GM18511 (cell line): ENCODE results near the gene TCTN1.
A peak's percentile ranks its signal among the peaks of the same experiment; 100 is the strongest.
"Not testable (repeated sequence)": the region's sequence is repeated elsewhere in the genome, so short reads cannot be mapped to it uniquely, and the experiment has no call there.

Source experiments
- ATAC-seq: cut with Tn5 transposase; IDR thresholded peaks from one replicate; pipeline ENCODE4 v1.9.1; 2021; ENCODE audit warnings: mild to moderate bottlenecking, moderate library complexity; ENCODE audit not compliant: unreplicated experiment

Gene TCTN1

DNA sequence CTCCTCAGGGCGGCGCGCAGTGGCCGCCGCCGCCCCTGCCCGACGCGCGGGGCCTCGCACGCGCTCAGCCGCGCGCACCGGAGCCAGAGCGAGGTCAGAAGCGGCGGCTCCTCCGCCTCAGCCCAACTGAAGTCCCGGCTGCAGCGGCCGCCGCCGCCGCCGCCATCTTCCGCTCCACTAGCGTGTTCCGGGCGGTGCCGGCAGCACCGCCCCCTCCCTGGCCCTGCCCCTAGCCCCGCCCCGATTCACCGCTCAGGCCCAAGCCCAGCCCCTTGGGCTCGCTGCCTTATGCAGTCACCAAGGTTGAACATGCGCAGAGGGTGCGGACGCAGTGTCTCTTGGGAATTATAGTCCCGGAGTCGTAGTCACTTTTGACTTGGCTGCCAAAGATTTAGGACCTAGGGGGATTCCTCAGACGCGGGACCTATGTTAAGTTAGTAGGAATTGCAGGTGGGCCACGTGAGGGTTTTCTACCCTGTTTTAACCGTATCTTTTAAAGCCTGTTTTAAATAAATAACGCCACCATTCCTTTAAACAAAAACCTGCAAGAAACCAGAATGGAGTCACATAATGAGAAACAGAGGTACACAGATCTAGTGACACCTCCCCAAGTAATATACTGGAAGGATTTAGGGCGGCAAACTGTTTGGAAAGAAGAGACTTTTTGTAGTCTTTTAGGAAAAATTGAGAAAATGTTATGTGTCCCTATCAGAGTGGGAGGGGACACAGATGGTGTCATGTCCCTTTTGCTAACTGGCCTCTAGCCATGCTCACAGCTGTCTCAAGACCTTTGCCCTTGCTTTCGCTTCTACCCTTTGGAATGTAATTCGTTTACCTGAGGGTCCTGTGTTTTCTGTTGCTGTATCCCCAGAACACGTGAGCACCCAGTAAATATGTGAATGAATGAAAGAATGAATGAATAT, 30.5 kb upstream of the TCTN1 start, which contains the start of gene PPTC7:
PPTC7 (minus strand) TSS at position 182 of the 923 bp plus-strand sequence. CDS start 287 bp downstream, outside the sequence.
- peak; percentile 88 for ATAC-seq

DNA sequence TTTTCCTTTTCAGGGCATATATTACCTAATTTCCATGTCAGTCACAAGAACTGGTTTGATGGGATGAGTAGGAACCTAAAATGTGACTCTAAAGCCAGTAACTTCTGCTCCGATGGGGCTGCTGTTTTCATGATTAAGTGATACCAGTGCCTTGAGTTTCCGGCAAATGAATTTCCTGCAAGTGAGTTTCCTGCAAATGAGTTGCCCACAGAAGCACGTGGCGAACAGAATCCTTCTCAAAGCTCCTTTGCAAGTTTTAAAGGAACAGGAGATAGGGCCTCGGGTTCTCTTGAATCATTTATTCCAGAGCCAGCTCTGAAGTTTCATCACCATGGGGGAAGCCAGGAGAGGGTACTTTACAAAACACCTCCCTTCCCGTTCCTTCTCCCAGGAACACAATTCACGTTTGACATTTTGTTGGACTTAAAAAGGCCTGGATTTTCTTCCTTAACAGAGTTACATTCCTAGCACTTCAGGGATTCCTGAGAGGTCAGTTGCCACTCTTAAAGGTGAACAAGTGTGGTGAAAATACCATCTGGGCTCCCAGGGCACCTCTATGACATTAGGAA, 28.6 kb upstream of the TCTN1 start:
- ATAC-seq, result no peak

DNA sequence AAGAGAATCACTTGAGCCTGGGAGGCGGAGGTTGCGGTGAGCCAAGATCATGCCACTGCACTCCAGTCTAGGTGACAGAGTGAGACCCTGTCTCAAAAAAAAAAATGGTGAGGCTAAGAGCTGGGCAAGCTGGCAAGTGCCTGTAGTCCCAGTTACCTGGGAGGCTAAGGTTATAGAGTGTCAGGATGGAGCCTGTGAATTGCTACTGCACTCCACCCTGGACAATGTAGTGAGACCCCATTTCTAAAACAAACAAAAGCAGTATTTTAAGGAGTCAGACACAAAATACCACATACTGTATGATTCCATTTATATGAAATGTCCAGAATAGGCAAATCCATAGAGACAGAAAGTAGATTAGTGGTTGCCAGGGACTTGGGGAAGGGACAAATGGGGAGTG, 26.8 kb upstream of the TCTN1 start:
- ATAC-seq, result not testable (repeated sequence)

DNA sequence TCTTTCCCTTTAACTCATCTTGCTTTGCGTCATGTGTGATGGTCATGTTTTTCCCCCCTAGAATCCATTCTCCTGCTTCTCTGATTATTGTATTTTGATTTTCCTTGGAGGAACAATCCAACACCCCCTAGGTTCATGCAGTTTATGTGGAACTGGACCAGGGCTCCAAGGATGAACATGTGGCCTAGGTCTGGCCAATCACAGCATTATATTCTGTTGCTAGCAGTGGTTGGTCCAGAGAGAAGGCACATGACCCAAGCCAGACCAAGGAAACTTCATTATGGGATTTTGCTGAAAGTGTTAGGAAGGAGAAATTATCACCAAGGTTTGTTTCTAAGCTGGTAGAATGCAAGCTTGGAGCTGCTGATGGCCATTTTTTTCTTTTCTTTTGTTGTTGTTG, 23.9 kb upstream of the TCTN1 start:
- ATAC-seq, result no peak

DNA sequence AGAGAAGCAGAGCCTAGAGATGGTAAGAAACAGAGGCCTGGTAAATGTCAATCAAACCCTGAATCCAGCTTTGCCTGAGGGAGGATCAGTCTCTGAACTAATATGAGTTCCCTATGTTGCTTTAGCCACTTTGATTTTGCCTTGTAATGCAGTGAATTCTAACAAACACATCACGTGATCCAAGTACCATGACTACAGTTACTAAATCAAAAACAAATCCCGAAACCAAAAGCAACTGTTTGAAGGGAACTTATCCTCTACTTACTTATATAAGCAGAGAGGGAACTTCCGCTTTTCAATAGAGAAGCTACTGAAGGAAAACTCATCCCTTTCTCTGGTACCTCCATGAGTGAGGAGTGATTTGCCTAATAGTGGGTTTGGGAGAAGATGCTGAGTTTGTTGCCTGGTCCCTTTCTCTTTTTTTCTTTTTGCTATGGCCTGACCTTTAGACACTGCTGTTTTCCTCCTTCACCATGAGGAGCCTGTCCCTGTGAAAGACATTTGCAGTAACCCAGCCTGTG, 23.1 kb upstream of the TCTN1 start:
- ATAC-seq, result peak; percentile 78

DNA sequence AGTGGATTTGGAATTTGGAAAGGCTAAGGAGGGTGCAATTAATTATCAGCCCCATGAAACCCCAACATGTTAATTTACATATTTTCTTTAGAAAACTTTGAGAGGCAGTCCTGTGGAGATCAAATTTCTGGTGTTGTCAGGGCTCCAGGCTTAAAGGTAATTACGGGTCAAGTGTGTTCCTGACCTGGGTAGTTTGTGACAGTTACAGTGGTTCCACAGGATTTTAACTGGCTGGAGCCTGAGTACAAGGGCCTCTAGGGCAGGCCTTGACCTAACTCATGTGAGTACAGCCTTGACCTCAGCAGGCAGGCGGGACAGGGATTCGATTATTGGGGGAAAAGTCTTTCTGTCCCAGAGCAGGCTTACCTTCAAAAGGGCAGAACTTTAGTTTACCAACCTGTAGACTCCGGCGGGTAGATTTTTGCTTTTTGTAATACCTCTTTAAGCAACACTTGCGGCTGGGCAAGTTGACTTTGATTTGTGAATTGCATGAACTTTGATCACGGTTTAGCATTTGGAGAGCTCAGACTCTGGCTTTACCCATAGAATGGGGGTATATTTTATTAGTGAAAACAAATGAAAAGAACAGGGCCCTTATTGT, 22.4 kb upstream of the TCTN1 start:
- ATAC-seq, result no peak

DNA sequence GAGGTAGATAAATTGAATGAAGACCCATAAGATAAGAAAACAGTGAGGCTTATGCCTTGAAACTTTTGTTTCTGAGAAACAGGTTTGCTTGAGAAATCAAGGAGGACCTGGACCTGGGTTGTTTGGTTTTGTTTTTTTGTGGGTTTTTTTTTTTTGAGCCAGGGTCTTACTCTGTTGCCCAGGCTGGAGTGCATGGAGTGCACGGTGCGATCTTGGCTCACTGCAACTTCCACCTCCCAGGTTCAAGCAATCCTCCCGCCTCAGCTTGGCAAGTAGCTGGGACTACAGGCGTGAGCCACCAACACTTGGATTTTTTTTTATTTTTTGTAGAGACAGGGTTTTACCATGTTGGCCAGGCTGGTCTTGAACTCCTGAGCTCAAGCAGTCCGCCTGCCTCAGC, 21.9 kb upstream of the TCTN1 start:
- ATAC-seq, result no peak

DNA sequence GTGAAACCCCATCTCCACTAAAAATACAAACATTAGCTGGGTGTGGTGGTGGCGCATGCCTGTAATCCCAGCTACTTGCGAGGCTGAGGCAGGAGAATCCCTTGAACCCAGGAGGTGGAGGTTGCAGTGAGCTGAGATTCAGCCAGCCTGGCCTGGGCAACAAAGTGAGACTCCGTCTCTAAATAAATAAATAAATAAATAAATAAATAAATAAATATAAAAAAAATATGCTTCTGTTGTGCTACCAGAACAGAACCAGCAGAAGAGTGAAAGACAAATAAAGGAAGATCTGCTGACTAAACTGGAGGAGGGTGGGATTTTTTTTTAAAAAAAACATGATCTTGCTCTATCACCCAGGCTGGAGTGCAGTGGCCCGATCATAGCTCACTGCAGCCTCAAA, 21.0 kb upstream of the TCTN1 start:
- ATAC-seq, result not testable (repeated sequence)

DNA sequence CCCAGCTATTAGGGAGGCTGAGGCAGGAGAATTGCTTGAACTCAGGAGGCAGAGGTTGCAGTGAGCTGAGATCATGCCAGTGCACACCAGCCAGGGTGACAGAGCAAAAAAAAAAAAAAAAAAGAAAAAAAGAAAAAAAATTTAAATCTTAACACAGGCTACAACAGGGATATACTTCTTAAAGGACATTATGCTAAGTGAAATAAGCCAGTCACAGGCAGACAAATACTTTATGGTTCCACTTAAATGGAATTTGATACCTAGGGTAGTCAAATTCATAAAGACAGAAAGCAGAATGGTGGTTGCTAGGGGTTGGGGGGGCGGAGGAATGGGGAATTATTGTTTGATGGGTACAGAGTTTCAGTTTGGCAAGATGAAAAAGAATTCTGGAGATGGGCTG, 16.0 kb upstream of the TCTN1 start:
- no peak for ATAC-seq

DNA sequence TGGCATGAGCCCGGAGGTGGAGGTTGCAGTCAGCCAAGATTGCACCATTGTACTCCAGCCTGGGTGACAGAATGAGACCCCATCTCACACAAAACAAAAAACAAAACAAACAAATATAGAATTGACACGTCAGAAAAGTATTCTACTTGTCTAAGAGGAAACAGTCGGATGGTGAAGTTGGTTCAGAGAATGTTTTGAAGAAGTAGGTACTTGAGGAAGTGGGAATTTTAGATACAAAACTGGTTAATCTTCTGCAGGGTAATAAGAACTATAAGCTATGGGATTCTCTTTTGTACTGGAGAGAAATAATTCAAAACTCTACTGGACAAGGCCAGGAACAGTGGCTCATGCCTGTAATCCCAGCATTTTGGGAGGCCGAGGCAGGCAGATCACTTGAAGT, 14.6 kb upstream of the TCTN1 start:
- ATAC-seq, result no peak

DNA sequence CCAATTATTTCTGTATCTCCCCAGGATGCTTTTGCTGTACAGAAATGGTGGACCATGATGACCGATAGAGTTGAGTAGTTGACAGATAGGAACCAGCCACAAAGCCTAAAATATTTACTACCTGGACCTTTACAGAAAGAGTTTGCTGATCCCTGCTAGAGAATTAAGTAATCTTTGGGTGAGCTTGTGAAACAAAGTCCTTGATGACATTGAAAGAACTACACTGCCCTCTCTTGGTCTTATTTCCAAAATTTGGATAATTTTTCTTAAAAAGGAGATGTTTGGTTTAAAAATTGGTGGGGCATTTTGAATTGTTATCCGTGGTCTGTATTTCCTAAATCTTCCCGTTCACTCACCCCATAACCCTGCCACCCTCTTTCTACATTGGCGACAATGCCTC, 13.7 kb upstream of the TCTN1 start:
- ATAC-seq, result no peak

DNA sequence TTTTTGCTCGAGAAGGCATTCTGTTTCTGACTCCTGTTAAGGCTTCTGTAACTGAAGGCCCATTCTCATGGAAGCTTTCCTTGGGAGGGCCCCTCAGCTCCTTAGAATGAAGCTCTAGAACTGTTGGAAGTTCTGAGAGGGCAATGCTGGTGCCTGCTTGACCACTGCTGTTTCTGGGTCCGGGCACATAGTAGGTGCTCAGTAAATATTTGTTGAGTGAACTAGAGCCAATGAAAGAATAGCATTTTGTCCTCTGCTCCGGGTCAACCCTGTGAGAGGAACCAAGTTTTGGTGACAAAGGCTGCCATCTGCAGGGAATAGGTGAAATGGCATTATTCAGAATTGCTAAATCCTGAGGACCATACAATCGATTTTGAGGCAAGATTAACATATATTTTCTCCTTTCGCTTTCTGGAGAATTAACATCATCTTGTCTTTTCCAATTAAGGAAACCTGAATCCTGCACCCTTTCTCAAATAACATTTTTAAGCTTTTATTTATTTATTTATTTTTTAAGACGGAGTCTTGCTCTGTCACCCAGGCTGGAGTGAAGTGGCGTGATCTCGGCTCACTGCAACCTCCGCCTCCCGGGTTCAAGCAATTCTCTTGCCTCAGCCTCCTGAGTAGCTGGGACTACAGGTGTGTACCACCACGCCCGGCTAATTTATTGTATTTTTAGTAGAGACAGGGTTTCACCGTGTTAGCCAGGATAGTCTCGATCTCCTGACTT, 11.7 kb upstream of the TCTN1 start:
- ATAC-seq, result not testable (repeated sequence)

DNA sequence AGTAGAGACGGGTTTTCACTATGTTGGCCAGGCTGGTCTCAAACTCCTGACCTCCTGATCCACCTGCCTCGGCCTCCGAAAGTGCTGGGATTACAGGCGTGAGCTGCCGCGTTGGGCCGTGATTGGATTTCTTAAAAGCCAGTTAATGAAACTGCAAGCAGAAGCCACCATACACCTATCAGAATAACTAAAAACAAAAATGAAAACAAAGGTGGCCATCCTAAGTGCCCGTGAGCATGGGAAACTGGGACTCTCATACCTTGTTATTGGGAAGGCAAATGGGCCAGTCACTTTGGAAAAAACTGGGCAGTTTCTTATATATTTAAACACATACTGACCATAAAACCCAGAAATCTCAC, 7.7 kb upstream of the TCTN1 start:
- ATAC-seq, result no peak

DNA sequence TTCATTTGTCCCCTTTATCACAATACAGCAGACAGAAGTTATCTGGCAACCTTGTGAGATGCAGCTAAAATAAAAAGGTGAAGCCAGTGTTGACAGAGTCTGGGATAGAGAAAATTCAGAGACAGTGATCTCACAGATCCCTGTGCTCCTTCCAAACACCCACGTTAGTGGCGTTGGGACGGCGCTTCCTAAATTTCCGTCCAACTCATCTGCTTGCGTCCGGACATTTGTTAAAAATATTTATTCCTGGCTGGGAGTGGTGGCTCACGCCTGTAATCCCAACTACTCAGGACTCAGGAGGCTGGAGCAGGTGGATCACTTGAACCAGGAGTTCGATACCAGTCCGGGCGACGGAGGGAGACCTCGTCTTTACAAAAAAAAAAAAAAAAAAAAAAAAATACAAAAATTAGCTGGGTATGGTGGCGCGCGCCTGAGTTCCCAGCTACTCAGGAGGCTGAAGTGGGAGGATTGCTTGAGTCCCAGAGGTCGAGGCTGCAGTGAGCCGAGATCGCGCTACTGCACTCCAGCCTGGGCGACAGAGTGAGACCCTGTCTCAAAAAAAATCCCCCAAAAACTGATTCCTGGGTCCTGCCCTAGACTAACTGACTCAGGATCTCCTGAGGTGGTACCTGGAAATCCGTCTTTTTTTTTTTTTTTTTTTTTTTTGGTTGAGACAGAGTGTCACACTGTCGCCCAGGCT, 708 bp upstream of the TCTN1 start:
- ATAC-seq, result peak; percentile 4

DNA sequence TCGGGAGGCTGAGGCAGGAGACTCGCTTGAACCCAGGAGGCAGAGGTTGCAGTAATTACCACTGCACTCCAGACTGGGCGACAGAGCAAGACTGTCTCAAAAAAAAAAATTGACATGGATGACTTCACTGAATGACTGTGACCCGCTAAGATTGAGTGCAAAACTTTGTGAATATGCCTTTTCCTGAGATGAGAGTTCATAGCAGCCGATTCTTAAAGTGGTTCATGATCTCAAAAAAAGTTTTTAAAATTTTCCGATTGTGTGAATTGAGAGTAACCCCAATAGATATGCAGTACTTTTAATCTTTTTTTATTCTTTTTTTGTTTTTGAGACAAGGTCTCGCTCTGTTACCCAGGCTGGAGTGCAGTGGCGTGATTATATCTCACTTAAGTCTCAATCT, 1.2 kb downstream of the TCTN1 start:
- no peak for ATAC-seq

DNA sequence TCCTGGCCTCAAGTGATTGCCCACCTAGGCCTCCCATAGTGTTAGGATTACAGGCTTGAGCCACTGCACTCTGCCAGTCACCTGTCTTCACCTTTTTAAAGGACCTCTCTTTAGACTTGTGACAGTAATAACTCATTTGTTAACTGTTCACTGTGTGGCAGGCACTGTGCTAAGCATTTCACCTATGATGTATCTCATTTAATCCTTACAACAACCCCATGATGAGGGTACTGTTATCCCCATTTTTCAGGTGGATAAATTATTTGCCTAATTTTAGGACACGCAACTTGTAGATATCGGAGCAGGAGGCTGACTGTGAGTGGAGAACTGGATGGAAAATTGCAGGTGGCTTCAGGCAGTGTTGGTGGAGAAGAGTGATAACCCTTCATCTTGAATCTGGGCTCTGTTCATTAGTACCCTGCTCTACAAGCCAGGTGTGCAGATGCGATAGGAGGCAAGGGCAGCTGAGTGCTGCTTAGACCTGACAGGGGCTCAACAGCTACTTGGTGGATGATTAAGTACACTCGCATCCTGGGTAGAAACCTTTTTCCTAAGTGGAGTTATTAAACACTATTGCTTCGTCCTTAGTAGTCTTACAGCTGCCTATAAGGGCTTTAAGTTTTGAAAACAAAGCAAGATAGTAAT, 2.7 kb downstream of the TCTN1 start:
- ATAC-seq, result no peak

DNA sequence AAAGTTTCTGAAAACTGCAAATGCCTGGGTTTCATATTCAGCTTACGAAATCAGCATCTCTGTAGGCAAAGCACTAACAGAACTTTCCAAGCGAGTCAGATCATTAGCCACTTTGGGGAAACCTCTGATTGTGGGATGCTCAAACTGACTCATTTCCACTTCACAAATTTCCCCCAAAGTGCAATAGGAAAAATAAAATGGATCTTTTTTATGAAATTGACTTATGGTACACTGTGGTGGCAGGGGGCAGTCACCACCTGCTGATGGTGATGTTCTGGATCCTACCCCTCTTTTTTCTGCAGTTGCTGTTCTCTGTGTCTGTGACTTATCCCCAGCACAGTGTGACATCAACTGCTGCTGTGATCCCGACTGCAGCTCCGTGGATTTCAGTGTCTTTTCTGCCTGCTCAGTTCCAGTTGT, 5.6 kb downstream of the TCTN1 start:
- peak; percentile 68 for ATAC-seq

DNA sequence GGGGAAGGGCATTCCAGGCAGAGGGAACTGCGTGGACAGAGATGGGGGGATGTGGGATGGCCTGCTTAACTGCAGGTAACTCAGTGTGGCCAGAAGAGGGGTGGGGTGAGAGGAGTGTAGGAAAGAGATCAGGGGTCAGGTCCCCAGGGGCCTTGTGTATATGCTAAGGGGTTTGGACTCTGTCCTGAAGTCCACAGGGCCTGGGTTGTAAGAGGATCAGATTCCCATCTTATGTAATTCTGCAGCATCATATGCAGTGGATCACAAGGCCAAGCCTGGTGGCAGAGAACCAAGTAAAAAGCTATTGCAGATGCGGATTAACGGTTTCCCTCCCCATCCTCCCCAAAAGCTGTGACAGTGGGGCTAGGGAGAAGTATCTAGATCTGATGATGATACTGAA, 8.7 kb downstream of the TCTN1 start:
- no peak for ATAC-seq

DNA sequence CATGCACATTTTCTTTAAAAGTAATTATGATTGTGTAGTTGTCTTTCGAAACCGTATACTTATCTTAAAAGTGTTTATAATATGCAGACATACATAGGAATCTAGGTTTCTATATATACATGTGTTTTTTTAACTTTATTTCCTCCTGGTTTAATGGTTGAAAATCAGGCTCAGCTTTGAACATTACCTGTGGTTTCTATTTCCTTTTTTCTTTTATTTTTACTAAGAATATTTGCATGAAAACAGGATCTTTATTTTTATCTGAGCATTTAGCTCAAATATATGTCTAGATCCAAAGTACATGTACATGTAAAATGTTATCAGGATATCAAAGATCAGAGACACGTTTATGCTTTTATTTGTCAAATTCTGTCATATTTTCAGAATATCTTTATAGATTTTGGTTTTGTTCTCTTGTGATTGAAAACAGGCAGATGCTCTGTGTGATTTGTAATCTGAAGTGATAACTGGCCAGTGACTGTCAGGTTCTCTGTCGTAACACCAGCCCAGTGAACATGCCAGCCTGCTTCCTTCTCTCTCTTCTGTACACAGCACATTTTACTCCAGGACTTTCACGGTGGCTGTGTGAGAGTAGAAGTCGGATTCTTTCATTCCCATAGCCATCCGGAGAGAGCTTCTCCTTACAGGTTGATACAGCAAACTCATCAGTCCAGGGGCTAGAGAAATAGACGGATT, 13.7 kb downstream of the TCTN1 start:
- no peak for ATAC-seq
